22Rv1 (cell line): ENCODE results near the gene SLC9A4.

Experiments used
- ZFX ChIP-seq: fragments of 450-650 bp; IDR thresholded peaks from 2 replicates; pipeline ENCODE4 v1.6.1; 2017; ENCODE audit warnings: antibody characterized with exemption, borderline replicate concordance
- TF ChIP-seq, protein P1 (sequence below): fragments of 450-650 bp; IDR thresholded peaks from 2 replicates; pipeline ENCODE4 v1.5.1; 2017; ENCODE audit warnings: mild to moderate bottlenecking

DNA sequence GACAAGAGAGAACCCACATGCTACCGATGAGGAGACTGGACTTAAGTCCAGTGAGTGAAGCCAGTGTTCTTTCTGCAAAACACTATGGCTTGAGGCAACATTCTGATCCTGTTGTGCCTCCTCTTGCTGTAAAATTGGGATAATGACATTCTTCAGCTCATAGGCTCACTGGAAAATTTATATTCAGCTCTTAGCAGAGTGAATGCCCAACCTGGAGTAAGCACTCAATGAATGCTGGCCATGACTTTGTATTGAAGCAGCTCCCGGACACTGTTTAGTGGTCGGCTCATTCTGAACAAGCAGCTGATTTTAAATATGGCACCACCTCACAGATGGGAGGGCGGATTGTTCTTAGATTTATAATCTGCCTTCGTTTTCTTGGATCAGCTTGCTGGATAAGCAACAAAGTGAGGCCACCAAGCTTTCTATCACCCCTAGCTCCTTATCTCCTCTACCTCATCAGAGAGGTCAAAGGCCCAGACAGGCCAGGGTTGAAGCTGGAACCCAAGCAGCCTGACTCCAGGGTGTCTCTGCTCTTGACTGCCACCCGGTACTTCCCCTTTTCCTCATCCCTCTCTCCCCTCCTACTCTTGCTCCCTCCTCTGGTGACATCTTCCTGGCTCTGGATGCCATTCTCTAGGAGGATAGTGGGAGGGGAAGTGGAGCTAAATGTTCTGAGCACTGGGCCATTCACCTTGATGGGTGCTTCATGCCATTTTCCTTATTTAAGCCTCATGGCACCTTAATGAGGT lies 11.5 kb downstream of the SLC9A4 start:
- TF ChIP-seq, protein P1, sequence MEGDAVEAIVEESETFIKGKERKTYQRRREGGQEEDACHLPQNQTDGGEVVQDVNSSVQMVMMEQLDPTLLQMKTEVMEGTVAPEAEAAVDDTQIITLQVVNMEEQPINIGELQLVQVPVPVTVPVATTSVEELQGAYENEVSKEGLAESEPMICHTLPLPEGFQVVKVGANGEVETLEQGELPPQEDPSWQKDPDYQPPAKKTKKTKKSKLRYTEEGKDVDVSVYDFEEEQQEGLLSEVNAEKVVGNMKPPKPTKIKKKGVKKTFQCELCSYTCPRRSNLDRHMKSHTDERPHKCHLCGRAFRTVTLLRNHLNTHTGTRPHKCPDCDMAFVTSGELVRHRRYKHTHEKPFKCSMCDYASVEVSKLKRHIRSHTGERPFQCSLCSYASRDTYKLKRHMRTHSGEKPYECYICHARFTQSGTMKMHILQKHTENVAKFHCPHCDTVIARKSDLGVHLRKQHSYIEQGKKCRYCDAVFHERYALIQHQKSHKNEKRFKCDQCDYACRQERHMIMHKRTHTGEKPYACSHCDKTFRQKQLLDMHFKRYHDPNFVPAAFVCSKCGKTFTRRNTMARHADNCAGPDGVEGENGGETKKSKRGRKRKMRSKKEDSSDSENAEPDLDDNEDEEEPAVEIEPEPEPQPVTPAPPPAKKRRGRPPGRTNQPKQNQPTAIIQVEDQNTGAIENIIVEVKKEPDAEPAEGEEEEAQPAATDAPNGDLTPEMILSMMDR: no peak
- no peak for TF ChIP-seq ZFX
